ENCODE data around the gene IMPA2.
"Not testable (repeated sequence)": the region's sequence is repeated elsewhere in the genome, so short reads cannot be mapped to it uniquely, and the experiment has no call there.

Gene IMPA2

GRCh38 chr18:12036201-12036751 is 55.0 kb downstream of the IMPA2 start:
- Histone ChIP-seq H3K4me3 (ENCODE audit: low read length) (no peak overlapping the region), H4K20me1 (ENCODE audit: insufficient read depth, low read length) (no peaks in the 10 kb centered on the region), H3K27ac (ENCODE audit: low read length) (no peak overlapping the region), H3K9ac (ENCODE audit: low read length) (no peak overlapping the region), H2AFZ (ENCODE audit: low read depth, low read length) (no peak overlapping the region), H3K4me2 (ENCODE audit: low read length) (no peak overlapping the region), H3K4me1 (ENCODE audit: low read length) (peaks cover 15% of the 10 kb centered on the region), H3K9me3 (ENCODE audit: insufficient read depth, low read length) (no peaks in the 10 kb centered on the region), H3K36me3 (replicated peaks; ENCODE audit: low read depth, low read length) (no peaks in the 10 kb centered on the region), H3K79me2 (ENCODE audit: low read length) (no peaks in the 10 kb centered on the region), H3K27me3 (ENCODE audit: low read depth, low read length) (peaks cover 14% of the 10 kb centered on the region)
- no peak for TF ChIP-seq EZH2phosphoT487 (IDR thresholded peaks at IDR 0.05; ENCODE audit: low read depth)
- no peak for TF ChIP-seq CTCF (IDR thresholded peaks at IDR 0.05; ENCODE audit: low read depth, low read length)

GRCh38 chr18:12038082-12038638 is 56.9 kb downstream of the IMPA2 start:
- H3K27me3 ChIP-seq (ENCODE audit: low read depth, low read length) = peaks cover 29% of the 10 kb centered on the region
- peak overlapping the region; percentile 88 for H2AFZ ChIP-seq (ENCODE audit: low read depth, low read length)
- no peaks in the 10 kb centered on the region for H3K9me3 ChIP-seq (ENCODE audit: insufficient read depth, low read length)
- H3K4me2 ChIP-seq (ENCODE audit: low read length) = peak overlapping the region; percentile 97
- H3K79me2 ChIP-seq (ENCODE audit: low read length) = no peaks in the 10 kb centered on the region
- no peaks in the 10 kb centered on the region for H4K20me1 ChIP-seq (ENCODE audit: insufficient read depth, low read length)
- peak overlapping the region; percentile 67; the same call in 1 of the 2 replicates for H3K9ac ChIP-seq (ENCODE audit: low read length)
- peaks cover 24% of the 10 kb centered on the region for H3K4me1 ChIP-seq (ENCODE audit: low read length)
- H3K27ac ChIP-seq (ENCODE audit: low read length) = no peak overlapping the region
- peak overlapping the region; percentile 91 for H3K4me3 ChIP-seq (ENCODE audit: low read length)
- H3K36me3 ChIP-seq (replicated peaks; ENCODE audit: low read depth, low read length) = no peaks in the 10 kb centered on the region
- TF ChIP-seq EZH2phosphoT487 (IDR thresholded peaks at IDR 0.05; ENCODE audit: low read depth) (no peak), CTCF (IDR thresholded peaks at IDR 0.05; ENCODE audit: low read depth, low read length) (no peak)

- Histone ChIP-seq H4K20me1 (ENCODE audit: insufficient read depth, low read length) (no peaks in the 10 kb centered on the region), H3K27me3 (ENCODE audit: low read depth, low read length) (peaks cover 34% of the 10 kb centered on the region), H3K79me2 (ENCODE audit: low read length) (no peaks in the 10 kb centered on the region), H3K27ac (ENCODE audit: low read length) (no peak overlapping the region), H3K36me3 (replicated peaks; ENCODE audit: low read depth, low read length) (no peaks in the 10 kb centered on the region), H2AFZ (ENCODE audit: low read depth, low read length) (peak overlapping the region; percentile 88), H3K9me3 (ENCODE audit: insufficient read depth, low read length) (no peaks in the 10 kb centered on the region), H3K4me3 (ENCODE audit: low read length) (peak overlapping the region; percentile 91), H3K4me2 (ENCODE audit: low read length) (peak overlapping the region; percentile 97), H3K9ac (ENCODE audit: low read length) (peak overlapping the region; percentile 67), H3K4me1 (ENCODE audit: low read length) (peaks cover 24% of the 10 kb centered on the region)
- peak; percentile 80 for TF ChIP-seq CTCF (IDR thresholded peaks at IDR 0.05; ENCODE audit: low read depth, low read length)
- TF ChIP-seq EZH2phosphoT487 (IDR thresholded peaks at IDR 0.05; ENCODE audit: low read depth) = no peak
Observed at GRCh38 chr18:12038639-12039539, 57.6 kb downstream of the IMPA2 start.

- not testable (repeated sequence) for H3K27ac ChIP-seq (ENCODE audit: low read length); H4K20me1 ChIP-seq (ENCODE audit: insufficient read depth, low read length); H3K9ac ChIP-seq (ENCODE audit: low read length); H3K79me2 ChIP-seq (ENCODE audit: low read length); H3K9me3 ChIP-seq (ENCODE audit: insufficient read depth, low read length); H3K36me3 ChIP-seq (replicated peaks; ENCODE audit: low read depth, low read length); H2AFZ ChIP-seq (ENCODE audit: low read depth, low read length); H3K4me2 ChIP-seq (ENCODE audit: low read length); H3K4me3 ChIP-seq (ENCODE audit: low read length)
- Histone ChIP-seq H3K4me1 (ENCODE audit: low read length) (peaks cover 19% of the 10 kb centered on the region), H3K27me3 (ENCODE audit: low read depth, low read length) (peaks cover 38% of the 10 kb centered on the region)
Observed at GRCh38 chr18:12039540-12039930, 58.2 kb downstream of the IMPA2 start.

Measured in OCI-LY3 (cell line).